Colonic mucosa (tissue), 4 donors: Measurements from ENCODE around the gene SIX2. TPM values are rescaled to one million over a fixed set of nuclear protein-coding genes. Genes with fewer than 3 reads are reported as not detected.

Experiments used
- DNase-seq: peaks from one replicate; pipeline ENCODE4 v3.0.0-alpha.2; 2020
- H3K27ac ChIP-seq: fragments of 200-600 bp; one replicate; pipeline ENCODE4 v1.8.0; 2021
- H3K27me3 ChIP-seq: fragments of 200-600 bp; one replicate; pipeline ENCODE4 v1.8.0; 2021
- H3K36me3 ChIP-seq: fragments of 200-600 bp; one replicate; pipeline ENCODE4 v1.8.0; 2021
- H3K4me1 ChIP-seq: fragments of 200-600 bp; one replicate; pipeline ENCODE4 v1.8.0; 2021; ENCODE audit warnings: mild to moderate bottlenecking
- H3K4me3 ChIP-seq: fragments of 200-600 bp; one replicate; pipeline ENCODE4 v1.8.0; 2021
- H3K9ac ChIP-seq, 2 donors: one replicate each; pipeline ENCODE4 v1.7.0; 2013; ENCODE audit warnings: control low read depth in 2 of 2, low read depth in 2 of 2, low read length in 2 of 2
- H3K9me3 ChIP-seq: fragments of 200-600 bp; one replicate; pipeline ENCODE4 v1.8.0; 2021
- intact Hi-C: fragments of 100-400 bp; cut with DNase I; formaldehyde crosslinking; loops from one replicate; pipeline ENCODE4 v1.14.1; 2022
- total RNA-seq, 2 donors: library from RNA; stranded (reverse); fragmentation: NEBNext Ultra II Directional in 1 of 2; extraction: Animal tissue kit (Norgen Biotek cat#: 25700) in 1 of 2; gene quantifications; one replicate each; pipeline ENCODE4 v1.2.1, GENCODE V29; 2021
- TF ChIP-seq, protein P1 (sequence below): fragments of 200-600 bp; IDR thresholded peaks from one replicate; pipeline ENCODE4 v1.8.0; 2022; ENCODE audit warnings: antibody characterized with exemption, mild to moderate bottlenecking
- donor health status: healthy.
- donor health status: DM: no; HTN: no; CAD: no.
- donor health status: DM: no; HTN: no; CAD: no.

SIX2 gene
- total RNA-seq, 2 donors from 2014 or later: 0.10 TPM; not detected in 1

DNA sequence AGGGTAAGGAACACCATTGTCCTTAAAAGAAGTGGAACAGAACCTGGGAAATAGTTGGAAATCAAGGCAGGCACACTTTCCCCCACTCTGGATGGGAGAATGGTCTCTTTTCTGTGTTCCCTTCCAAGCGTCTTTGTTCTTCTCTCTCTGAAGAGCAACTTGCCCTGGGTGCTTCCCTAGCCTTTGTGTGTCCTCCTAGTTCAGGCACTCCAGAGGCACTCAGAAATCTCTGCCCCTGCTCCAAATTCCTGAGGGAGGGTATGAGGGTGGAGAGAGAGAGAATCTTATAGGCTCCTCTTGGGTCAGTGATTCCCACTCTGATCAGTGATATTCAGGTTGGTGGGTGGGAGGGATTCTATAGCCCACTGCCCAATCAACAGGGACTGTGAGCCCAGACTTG lies 8.8 kb upstream of the SIX2 start:
- DNase-seq: no peak
- Histone ChIP-seq H3K4me1 (peaks cover 10% of the 10 kb centered on the region), H3K36me3 (no peaks in the 10 kb centered on the region), H3K27me3 (peaks cover 29% of the 10 kb centered on the region), H3K4me3 (no peak overlapping the region), H3K9me3 (no peaks in the 10 kb centered on the region), H3K9ac (no peak overlapping the region), H3K27ac (no peak overlapping the region)
- intact Hi-C loops: no loop called here
- TF ChIP-seq, protein P1, sequence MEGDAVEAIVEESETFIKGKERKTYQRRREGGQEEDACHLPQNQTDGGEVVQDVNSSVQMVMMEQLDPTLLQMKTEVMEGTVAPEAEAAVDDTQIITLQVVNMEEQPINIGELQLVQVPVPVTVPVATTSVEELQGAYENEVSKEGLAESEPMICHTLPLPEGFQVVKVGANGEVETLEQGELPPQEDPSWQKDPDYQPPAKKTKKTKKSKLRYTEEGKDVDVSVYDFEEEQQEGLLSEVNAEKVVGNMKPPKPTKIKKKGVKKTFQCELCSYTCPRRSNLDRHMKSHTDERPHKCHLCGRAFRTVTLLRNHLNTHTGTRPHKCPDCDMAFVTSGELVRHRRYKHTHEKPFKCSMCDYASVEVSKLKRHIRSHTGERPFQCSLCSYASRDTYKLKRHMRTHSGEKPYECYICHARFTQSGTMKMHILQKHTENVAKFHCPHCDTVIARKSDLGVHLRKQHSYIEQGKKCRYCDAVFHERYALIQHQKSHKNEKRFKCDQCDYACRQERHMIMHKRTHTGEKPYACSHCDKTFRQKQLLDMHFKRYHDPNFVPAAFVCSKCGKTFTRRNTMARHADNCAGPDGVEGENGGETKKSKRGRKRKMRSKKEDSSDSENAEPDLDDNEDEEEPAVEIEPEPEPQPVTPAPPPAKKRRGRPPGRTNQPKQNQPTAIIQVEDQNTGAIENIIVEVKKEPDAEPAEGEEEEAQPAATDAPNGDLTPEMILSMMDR: no peak

DNA sequence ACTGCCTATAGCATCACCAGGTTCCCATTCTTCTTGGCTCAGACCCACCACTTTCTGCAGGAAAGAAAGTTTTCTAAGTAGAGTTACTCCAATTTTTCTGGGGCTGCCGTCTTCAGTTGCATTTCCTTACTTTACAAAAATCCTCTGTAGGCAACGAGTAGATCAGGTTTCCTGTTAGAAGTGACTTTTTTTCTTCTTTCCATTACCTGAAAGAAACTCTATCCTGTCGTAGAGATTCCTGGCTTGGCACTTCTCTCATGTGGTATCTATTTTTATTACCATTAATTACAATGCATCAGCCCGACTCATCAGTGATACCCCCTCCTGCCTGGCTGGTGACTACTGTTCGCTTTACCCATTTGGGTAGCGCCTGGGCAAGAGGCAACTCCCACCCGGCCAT lies 5.6 kb upstream of the SIX2 start:
- Histone ChIP-seq H3K36me3 (no peaks in the 10 kb centered on the region), H3K9ac (no peak overlapping the region), H3K4me1 (peaks cover 10% of the 10 kb centered on the region), H3K27ac (no peak overlapping the region), H3K9me3 (no peaks in the 10 kb centered on the region), H3K27me3 (peaks cover 61% of the 10 kb centered on the region), H3K4me3 (no peak overlapping the region)
- TF ChIP-seq, protein P1: no peak
- intact Hi-C loops: no loop called here
- DNase-seq: no peak

DNA sequence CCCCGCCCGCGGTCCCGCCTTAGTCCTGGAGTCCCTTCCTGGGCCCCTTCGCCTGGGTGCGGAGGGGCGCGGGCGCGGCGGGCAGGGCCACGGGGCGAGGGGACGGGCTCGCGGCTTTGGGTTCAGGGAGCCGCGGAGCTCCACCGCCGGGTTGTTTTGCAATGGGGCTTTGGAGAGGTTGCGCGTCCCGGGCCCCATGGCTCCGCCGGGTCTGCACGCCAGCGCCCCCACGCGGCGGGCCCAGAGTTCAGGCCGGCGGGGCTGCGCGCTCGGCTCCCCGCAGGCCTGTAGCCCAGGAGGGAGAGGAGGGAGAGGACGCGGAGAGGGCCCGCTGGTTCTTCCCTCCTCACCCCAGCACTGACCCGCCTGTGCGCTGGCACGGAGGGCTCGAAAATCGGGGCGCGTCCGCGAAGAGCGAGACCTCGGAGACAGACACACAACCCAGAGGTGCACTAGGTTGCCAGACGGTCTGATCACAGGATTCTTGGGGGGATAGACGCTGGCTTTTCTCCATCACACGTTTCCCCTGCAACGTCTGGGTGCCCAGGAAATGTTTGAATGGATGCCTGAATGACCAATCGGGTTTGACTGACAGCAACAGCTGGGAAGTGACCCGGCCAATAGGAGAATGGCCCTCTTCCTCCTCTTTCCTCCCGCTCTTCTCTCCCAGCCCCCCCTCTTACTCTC lies 4.9 kb upstream of the SIX2 start:
- Histone ChIP-seq H3K4me1 (peaks cover 10% of the 10 kb centered on the region), H3K27ac (no peak overlapping the region), H3K36me3 (no peaks in the 10 kb centered on the region), H3K27me3 (peaks cover 68% of the 10 kb centered on the region), H3K4me3 (peak overlapping the region; percentile 28), H3K9ac (peak overlapping the region in 1 of 2 donors; percentile 24), H3K9me3 (no peaks in the 10 kb centered on the region)
- DNase-seq: no peak
- intact Hi-C loops: no loop called here
- TF ChIP-seq, protein P1: peak; percentile 56

DNA sequence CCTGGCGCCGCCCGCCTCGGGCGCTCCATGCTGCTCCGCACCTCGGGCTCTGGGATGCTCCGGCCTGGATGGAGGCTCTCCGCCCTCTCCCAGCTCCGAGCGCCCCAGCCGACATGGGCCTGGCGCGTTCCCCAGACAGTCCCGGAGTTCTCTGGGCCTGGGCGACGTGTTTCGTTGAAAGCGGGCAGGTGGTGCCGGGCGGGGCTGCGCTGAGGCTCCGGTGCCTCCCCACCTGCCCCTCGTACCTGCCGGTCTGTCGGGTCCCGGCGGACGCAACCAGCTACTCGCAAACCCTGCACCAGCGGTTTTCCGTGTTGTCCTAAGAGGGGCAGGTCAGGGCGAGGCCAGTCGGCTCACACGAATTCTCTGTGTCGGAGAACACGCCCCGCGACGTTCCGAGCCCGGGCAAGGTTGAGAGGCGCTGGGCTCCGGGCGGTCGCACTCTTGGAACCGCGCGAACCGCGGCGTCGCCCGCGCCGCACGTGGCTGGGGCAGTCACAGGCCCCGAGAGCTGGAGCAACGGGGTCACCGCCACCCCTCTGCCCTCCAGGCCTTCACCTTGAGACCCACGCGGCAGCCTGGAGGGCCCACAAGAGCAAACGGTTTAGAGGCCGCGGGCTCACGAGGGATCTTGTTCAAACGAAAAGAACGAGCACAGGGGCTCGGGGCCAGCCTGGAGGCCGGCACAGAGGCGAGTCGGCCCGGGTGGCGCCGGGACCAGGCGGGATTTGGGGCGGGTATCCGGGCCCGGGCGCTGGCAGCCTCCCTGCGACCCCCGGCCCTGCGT lies 4.2 kb upstream of the SIX2 start:
- H3K27me3 ChIP-seq: peaks cover 75% of the 10 kb centered on the region
- intact Hi-C loops: no loop called here
- TF ChIP-seq, protein P1: no peak
- H3K36me3 ChIP-seq: no peaks in the 10 kb centered on the region
- no peak overlapping the region for H3K27ac ChIP-seq
- DNase-seq: no peak
- no peaks in the 10 kb centered on the region for H3K9me3 ChIP-seq
- H3K4me1 ChIP-seq: peaks cover 13% of the 10 kb centered on the region
- peak overlapping the region; percentile 28 for H3K4me3 ChIP-seq
- H3K9ac ChIP-seq: peak overlapping the region in 1 of 2 donors; percentile 24

DNA sequence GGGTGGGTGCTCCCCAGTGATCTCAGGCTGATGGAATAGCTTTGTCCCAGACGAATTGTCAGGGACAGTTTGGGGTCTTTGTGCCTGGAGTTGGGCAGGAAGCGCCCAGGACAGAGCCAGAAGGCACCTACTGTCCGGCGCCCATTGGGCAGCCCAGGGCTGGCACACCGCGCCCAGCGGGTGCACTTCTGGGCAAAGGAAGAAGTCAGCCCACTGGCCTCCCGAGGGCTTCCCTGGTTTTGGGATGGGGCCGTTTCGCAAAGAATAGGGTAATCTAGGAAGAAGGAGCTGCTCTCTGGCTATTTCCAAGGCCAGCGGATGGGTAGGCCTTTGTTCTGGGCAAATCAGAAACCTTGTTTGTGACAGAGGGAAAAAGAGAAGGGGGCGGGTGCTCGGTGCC lies 3.5 kb upstream of the SIX2 start:
- TF ChIP-seq, protein P1: no peak
- no peak overlapping the region for H3K9ac ChIP-seq
- no peaks in the 10 kb centered on the region for H3K9me3 ChIP-seq
- H3K27ac ChIP-seq: no peak overlapping the region
- DNase-seq: no peak
- H3K4me1 ChIP-seq: peaks cover 15% of the 10 kb centered on the region
- intact Hi-C loops: no loop called here
- H3K36me3 ChIP-seq: no peaks in the 10 kb centered on the region
- no peak overlapping the region for H3K4me3 ChIP-seq
- H3K27me3 ChIP-seq: peaks cover 82% of the 10 kb centered on the region
